AML-193 (cell line): ENCODE measurements around the gene NOS3.
"Not testable (repeated sequence)": the region's sequence is repeated elsewhere in the genome, so short reads cannot be mapped to it uniquely, and the experiment has no call there.

Experiments
- DNase-seq, 2 experiments: peaks; one replicate each; lab custom pipeline; 2025; lab: John Stamatoyannopoulos, UW

NOS3 gene

GRCh38 chr7:151038951-151039849 is 48.4 kb downstream of the NOS3 start:
- peak; percentile 51 to 55 for DNase-seq

- DNase-seq, result no peak
Measured at GRCh38 chr7:151039850-151040548, 49.2 kb downstream of the NOS3 start.

GRCh38 chr7:151040616-151041375 is 50.0 kb downstream of the NOS3 start:
- no peak for DNase-seq

- not testable (repeated sequence) for DNase-seq
Measured at GRCh38 chr7:151043449-151043848, 52.6 kb downstream of the NOS3 start.

GRCh38 chr7:151043959-151044358 is 53.1 kb downstream of the NOS3 start:
- no peak for DNase-seq

GRCh38 chr7:151045262-151045661 is 54.4 kb downstream of the NOS3 start:
- no peak for DNase-seq

- DNase-seq, result no peak
Measured at GRCh38 chr7:151045967-151046366, 55.1 kb downstream of the NOS3 start.

- DNase-seq, result no peak
Measured at GRCh38 chr7:151046603-151047573, 56.1 kb downstream of the NOS3 start.

- DNase-seq, result no peak
Measured at GRCh38 chr7:151047976-151048815, 57.4 kb downstream of the NOS3 start, which contains the start of gene ASIC3. TSS of gene ASIC3 (plus strand) at chr7:151048531. CDS start at chr7:151048886, 355 bp downstream.

- DNase-seq, result no peak
Measured at GRCh38 chr7:151048911-151049463, 58.2 kb downstream of the NOS3 start.

- DNase-seq, result no peak
Measured at GRCh38 chr7:151051108-151051507, 60.3 kb downstream of the NOS3 start.

- DNase-seq, result peak; percentile 22 to 27
Measured at GRCh38 chr7:151053096-151053495, 62.3 kb downstream of the NOS3 start.

GRCh38 chr7:151053751-151054150 is 62.9 kb downstream of the NOS3 start:
- DNase-seq, result no peak

GRCh38 chr7:151056283-151056665 is 65.5 kb downstream of the NOS3 start:
- no peak for DNase-seq

- DNase-seq, result no peak
Measured at GRCh38 chr7:151056666-151057505, 66.1 kb downstream of the NOS3 start.

- DNase-seq, result peak in 1 of 2 experiments; percentile 43
Measured at GRCh38 chr7:151057506-151057988, 66.7 kb downstream of the NOS3 start, which contains the start of gene CDK5. TSS of gene CDK5 (minus strand) at chr7:151057897. CDS start at chr7:151057848, 49 bp downstream.

- DNase-seq, result peak; percentile 97 to 98
Measured at GRCh38 chr7:151057989-151058780, 67.4 kb downstream of the NOS3 start.
